Upper lobe of left lung (tissue), 6 donors: ENCODE results near the gene NDUFA11. TPM values are rescaled to one million over a fixed set of nuclear protein-coding genes. Genes with fewer than 3 reads are reported as not detected.
"Not testable (repeated sequence)": the region's sequence is repeated elsewhere in the genome, so short reads cannot be mapped to it uniquely, and the experiment has no call there.

Source experiments
- ATAC-seq, 2 donors: fragments of 200-7000 bp; cut with Tn5 transposase; one replicate each; pipeline ENCODE4 v1.9.1; 2022; ENCODE audit warnings: mild to moderate bottlenecking in 2 of 2, moderate library complexity in 2 of 2; ENCODE audit not compliant: low FRiP score in 2 of 2
- DNase-seq, 2 donors: peaks; one replicate each; pipeline ENCODE4 v3.0.0-alpha.2; 2019 to 2020
- H3K27ac ChIP-seq, 4 donors: fragments of 200-600 bp; sonication (generic); one replicate each; pipeline ENCODE4 v1.5.1; 2016 to 2019
- H3K27me3 ChIP-seq, 4 donors: fragments of 200-600 bp; sonication (generic); one replicate each; pipeline ENCODE4 v1.5.1; 2017 to 2019
- H3K36me3 ChIP-seq, 4 donors: fragments of 200-600 bp; sonication (generic); one replicate each; pipeline ENCODE4 v1.5.1; 2016 to 2019
- H3K4me1 ChIP-seq, 4 donors: fragments of 200-600 bp; sonication (generic); one replicate each; pipeline ENCODE4 v1.5.1; 2018 to 2019
- H3K4me3 ChIP-seq, 4 donors: fragments of 200-600 bp; sonication (generic); one replicate each; pipeline ENCODE4 v1.5.1; 2017 to 2019; ENCODE audit warnings: mild to moderate bottlenecking in 2 of 4, moderate library complexity in 1 of 4
- H3K9me3 ChIP-seq, 4 donors: fragments of 200-600 bp; sonication (generic); one replicate each; pipeline ENCODE4 v1.5.1; 2018 to 2019
- EP300 ChIP-seq, 4 donors: sonication (generic); formaldehyde crosslinking; IDR thresholded peaks; one replicate each; pipeline ENCODE4 v1.5.1; 2017; ENCODE audit warnings: antibody characterized with exemption in 4 of 4, control low read depth in 2 of 4
- POLR2A ChIP-seq, 4 donors: fragments of 450-650 bp; IDR thresholded peaks; one replicate each; pipeline ENCODE4 v1.5.1; 2016 to 2017; ENCODE audit warnings: antibody characterized with exemption in 4 of 4, mild to moderate bottlenecking in 2 of 4
- POLR2AphosphoS5 ChIP-seq, 2 donors: sonication (generic); formaldehyde crosslinking; IDR thresholded peaks; one replicate each; pipeline ENCODE4 v1.5.1; 2017; ENCODE audit warnings: antibody characterized with exemption in 2 of 2
- WGBS, 2 donors: methylation state at CpG; one replicate each; pipeline ENCODE4 v1.1.5; 2017 to 2018; 5-methylcytosine and 5-hydroxymethylcytosine counted together
- total RNA-seq, 6 donors: library from RNA; depleted of rRNA in 4 of 6; stranded (reverse); fragments of >200 nt in 4 of 6; gene quantifications; one replicate each; pipeline versions ENCODE4 v1.1.0 to v1.2.1, GENCODE V29; 2016 to 2021
- TF ChIP-seq, protein P1 (sequence below), 6 experiments: fragments of 450-650 bp in 4 of 6; fragments of 200-600 bp in 2 of 6; sonication (generic) in 2 of 6; IDR thresholded peaks; one replicate each; pipeline ENCODE4 v1.5.1; 2016 to 2019; ENCODE audit warnings: antibody characterized with exemption in 6 of 6
- donor health status: DM: no; HTN: no; CAD: no; lungs with moderate emphysema.
- donor health status: DM: no; HTN: yes; CAD: no; lungs with severe emphysema.

Gene NDUFA11
- total RNA-seq, 6 donors from 2014 or later: 87.3 to 238 (median 157) TPM

DNA sequence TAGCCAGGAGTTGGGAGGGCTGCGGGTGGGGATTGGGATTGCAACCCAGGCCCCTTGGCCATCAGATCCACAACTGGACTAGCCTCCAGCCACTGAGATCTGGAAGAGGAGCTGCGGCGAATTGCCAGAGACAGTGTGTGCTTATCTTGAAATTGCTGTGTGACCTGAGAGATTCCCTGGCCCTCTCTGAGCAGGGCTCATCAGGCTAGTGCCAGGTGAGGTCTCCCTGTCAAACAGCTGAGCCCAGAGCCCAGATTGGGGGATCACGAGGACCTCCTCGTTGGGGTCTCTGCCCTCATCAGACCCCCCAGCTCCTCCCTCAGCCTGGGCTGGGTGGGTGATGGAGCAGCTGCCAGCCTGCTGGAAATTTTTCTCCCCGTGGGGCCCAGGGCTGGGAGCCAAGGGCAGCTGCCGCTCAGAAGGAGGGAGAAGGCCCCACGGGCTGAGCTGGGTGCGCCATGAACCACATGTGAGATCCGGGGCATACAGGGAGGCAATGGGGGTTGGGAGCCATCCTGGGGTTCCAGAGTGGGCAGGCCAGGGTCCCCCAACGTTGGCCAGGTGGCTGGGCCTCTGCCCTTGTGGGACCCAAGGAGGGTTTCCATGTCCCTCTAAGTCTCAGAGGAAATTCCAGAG is 40.4 kb downstream of the NDUFA11 start:
- no peak for ATAC-seq
- Histone ChIP-seq H3K27me3 (no peaks in the 10 kb centered on the region), H3K9me3 (no peaks in the 10 kb centered on the region), H3K4me1 (no peaks in the 10 kb centered on the region), H3K36me3 (no peaks in the 10 kb centered on the region), H3K4me3 (no peak overlapping the region), H3K27ac (no peak overlapping the region)
- TF ChIP-seq POLR2AphosphoS5 (IDR thresholded peaks at IDR 0.05) (no peak), POLR2A (IDR thresholded peaks at IDR 0.05) (no peak)
- TF ChIP-seq, protein P1, sequence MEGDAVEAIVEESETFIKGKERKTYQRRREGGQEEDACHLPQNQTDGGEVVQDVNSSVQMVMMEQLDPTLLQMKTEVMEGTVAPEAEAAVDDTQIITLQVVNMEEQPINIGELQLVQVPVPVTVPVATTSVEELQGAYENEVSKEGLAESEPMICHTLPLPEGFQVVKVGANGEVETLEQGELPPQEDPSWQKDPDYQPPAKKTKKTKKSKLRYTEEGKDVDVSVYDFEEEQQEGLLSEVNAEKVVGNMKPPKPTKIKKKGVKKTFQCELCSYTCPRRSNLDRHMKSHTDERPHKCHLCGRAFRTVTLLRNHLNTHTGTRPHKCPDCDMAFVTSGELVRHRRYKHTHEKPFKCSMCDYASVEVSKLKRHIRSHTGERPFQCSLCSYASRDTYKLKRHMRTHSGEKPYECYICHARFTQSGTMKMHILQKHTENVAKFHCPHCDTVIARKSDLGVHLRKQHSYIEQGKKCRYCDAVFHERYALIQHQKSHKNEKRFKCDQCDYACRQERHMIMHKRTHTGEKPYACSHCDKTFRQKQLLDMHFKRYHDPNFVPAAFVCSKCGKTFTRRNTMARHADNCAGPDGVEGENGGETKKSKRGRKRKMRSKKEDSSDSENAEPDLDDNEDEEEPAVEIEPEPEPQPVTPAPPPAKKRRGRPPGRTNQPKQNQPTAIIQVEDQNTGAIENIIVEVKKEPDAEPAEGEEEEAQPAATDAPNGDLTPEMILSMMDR (IDR thresholded peaks at IDR 0.05): no peak
- 73 to 76% methylated on average over 6 to 10 of the region's 11 CpGs for WGBS, 2 donors
- peak in 1 of 2 donors; percentile 31 for DNase-seq

DNA sequence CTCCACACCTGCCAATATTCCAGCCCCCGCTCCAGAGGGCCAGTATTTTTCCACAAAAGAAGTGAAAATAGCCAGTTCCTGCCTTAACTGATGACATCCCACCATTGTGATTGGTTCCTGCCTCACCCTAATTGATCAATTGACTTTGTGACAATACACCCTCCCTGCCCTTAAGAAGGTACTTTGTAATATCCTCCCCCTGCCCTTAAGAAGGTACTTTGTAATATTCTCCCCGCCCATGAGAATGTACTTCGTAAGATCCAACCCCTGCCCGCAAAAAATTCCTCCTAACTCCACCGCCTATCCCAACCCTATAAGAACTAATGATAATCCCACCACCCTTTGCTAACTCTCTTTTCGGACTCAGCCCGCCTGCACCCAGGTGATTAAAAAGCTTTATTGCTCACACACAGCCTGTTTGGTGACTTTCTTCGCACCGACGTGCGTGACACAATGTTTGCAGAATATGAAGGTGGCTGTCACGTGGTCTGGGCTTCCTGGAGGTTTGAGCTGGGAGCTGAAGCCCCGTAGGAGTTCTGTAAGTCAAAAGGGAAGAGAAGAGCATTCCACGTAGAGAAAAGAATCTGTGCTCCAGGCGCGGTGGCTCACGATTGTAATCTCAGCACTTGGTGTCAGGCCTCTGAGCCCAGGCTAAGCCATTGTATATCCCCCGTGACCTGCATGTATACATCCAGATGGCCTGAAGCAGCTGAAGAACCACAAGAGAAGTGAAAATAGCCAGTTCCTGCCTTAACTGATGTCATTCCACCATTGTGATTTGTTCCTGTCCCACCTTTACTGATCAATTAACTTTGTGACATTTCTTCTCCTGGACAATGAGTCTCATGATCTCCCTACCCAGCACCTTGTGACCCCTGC is 46.1 kb downstream of the NDUFA11 start:
- no peak for TF ChIP-seq POLR2A (IDR thresholded peaks at IDR 0.05)
- no peak for TF ChIP-seq POLR2AphosphoS5 (IDR thresholded peaks at IDR 0.05)
- no peak for TF ChIP-seq EP300 (IDR thresholded peaks at IDR 0.05)
- TF ChIP-seq, protein P1 (IDR thresholded peaks at IDR 0.05): no peak
- DNase-seq (no peak), ATAC-seq (no peak)
- no peaks in the 10 kb centered on the region for H3K9me3 ChIP-seq
- no peak overlapping the region for H3K27ac ChIP-seq
- no peaks in the 10 kb centered on the region for H3K4me1 ChIP-seq
- no peaks in the 10 kb centered on the region for H3K36me3 ChIP-seq
- H3K4me3 ChIP-seq: no peak overlapping the region
- H3K27me3 ChIP-seq: no peaks in the 10 kb centered on the region
- 78 to 79% methylated on average over 18 of the region's 18 CpGs for WGBS, 2 donors

DNA sequence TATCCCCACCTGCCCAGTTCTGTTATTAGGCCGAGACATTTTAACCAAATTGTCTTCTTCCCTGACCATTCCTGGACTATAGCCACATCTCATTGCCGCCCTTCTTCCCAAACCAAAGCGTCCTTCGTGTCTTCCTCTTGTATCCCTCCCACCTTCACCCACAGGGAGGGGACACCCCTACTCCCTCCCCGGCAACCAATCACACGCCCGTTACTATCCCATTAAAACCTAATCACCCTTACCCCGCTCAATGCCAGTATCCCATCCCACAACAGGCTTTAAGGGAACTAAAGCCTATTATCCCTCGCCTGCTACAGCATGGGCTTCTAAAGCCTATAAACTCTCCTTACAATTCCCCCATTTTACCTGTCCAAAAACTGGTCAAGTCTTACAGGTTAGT is 48.4 kb downstream of the NDUFA11 start:
- 88 to 89% methylated on average over 9 of the region's 9 CpGs for WGBS, 2 donors
- not testable (repeated sequence) for ATAC-seq, H3K27me3 ChIP-seq, H3K36me3 ChIP-seq, H3K9me3 ChIP-seq, H3K4me3 ChIP-seq, H3K27ac ChIP-seq, DNase-seq
- H3K4me1 ChIP-seq: peaks cover 0 to 10% (median 4%) of the 10 kb centered on the region in 4 donors

DNA sequence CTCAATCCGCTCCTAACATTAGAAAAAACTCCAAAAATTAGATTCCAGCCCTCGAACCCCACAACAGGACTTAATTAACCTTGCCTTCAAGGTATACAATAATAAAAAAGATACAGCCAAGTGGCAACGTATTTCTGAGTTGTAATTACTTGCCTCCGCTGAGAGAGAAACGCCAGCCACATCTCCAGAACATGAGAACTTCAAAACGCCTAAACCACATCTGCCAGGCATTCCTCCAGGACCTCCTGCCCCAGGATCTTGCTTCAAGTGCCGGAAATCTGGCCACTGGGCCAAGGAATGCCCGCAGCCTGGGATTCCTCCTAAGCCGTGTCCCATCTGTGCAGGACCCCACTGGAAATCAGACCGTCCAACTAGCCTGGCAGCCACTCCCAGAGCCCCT is 49.5 kb downstream of the NDUFA11 start:
- H3K36me3 ChIP-seq, DNase-seq, H3K4me3 ChIP-seq, ATAC-seq, H3K27ac ChIP-seq, H3K27me3 ChIP-seq, H3K9me3 ChIP-seq: not testable (repeated sequence)
- 80 to 82% methylated on average over 7 to 10 of the region's 10 CpGs for WGBS, 2 donors
- H3K4me1 ChIP-seq: peaks cover 0 to 10% (median 4%) of the 10 kb centered on the region in 4 donors

DNA sequence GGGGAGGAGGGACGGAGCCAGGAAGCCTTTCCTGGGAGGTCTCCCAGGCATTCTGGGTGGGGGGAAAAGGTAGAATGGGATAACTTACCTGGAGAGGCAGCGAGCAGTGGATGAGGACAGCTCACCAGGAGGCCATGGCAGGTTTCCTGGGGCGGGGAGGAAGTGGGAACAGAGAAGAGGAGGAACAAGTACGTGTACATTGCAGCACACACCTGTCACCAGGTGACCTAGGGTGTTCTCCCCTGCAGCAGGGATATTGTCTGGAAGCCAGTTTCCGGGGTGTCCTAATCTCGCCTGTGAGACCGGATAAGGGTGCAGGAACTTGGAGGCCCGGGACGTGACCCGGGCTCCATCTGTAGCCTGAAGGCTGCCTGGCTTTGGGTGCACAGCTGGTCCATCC is 52.3 kb downstream of the NDUFA11 start, which contains the start of gene FUT3:
TSS of gene FUT3 (minus strand) at position 148 of the 400 bp plus-strand sequence.
- WGBS, 2 donors: 65 to 67% methylated on average over 10 of the region's 10 CpGs
- peaks cover 0 to 10% (median 4%) of the 10 kb centered on the region in 4 donors for H3K4me1 ChIP-seq
- H3K27me3 ChIP-seq: no peaks in the 10 kb centered on the region
- ATAC-seq (peak; percentile 61 to 90), DNase-seq (peak in 1 of 2 donors; percentile 87)
- peak within 1 kb of the TSS; percentile 35 to 85 (median 63) for H3K27ac ChIP-seq
- no peaks in the 10 kb centered on the region for H3K36me3 ChIP-seq
- no peaks in the 10 kb centered on the region for H3K9me3 ChIP-seq
- no peak for TF ChIP-seq EP300 (IDR thresholded peaks at IDR 0.05)
- TF ChIP-seq POLR2AphosphoS5 (IDR thresholded peaks at IDR 0.05): peak in 1 of 2 donors; percentile 52
- TF ChIP-seq, protein P1 (IDR thresholded peaks at IDR 0.05): no peak
- peak within 1 kb of the TSS in 3 of 4 donors; percentile 25 to 34 (median 31) for H3K4me3 ChIP-seq
